Measurements from ENCODE around the gene BTN2A1.
A peak's percentile ranks its signal among the peaks of the same experiment; 100 is the strongest.
"Not testable (repeated sequence)": the region's sequence is repeated elsewhere in the genome, so short reads cannot be mapped to it uniquely, and the experiment has no call there.

The BTN2A1 gene

DNA sequence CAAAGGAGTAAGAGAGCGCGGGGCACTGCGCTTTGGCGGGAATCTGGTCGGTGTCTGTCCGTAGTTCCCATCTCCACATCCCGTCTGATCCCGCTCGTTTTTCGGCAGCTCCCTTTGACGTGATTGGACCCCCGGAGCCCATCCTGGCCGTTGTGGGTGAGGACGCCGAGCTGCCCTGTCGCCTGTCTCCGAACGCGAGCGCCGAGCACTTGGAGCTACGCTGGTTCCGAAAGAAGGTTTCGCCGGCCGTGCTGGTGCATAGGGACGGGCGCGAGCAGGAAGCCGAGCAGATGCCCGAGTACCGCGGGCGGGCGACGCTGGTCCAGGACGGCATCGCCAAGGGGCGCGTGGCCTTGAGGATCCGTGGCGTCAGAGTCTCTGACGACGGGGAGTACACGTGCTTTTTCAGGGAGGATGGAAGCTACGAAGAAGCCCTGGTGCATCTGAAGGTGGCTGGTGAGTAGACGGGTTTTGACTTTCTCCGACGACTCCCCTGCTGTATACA lies 43.8 kb downstream of the BTN2A1 start:
- H3K27ac ChIP-seq = no peak overlapping the region
- peak overlapping the region in 5 of 11 experiments; percentile 8 to 64 (median 54); a peak in 2 of 22 replicates for H3K4me2 ChIP-seq
- peaks cover 0 to 4% (median 0%) of the 10 kb centered on the region in 11 experiments; a peak in 3 of 22 replicates for H3K9me3 ChIP-seq (replicated peaks in 1 of 11)
- no peak overlapping the region for H3K4me3 ChIP-seq
- H3K36me3 ChIP-seq = no peaks in the 10 kb centered on the region
- peaks cover 12 to 25% (median 20%) of the 10 kb centered on the region in 10 experiments for H3K4me1 ChIP-seq
- H4K20me1 ChIP-seq = no peaks in the 10 kb centered on the region
- H3K9ac ChIP-seq = no peak overlapping the region
- TF ChIP-seq Cebpa-rat (IDR thresholded peaks at IDR 0.05) = no peak
- H3K27me3 ChIP-seq = no peaks in the 10 kb centered on the region

DNA sequence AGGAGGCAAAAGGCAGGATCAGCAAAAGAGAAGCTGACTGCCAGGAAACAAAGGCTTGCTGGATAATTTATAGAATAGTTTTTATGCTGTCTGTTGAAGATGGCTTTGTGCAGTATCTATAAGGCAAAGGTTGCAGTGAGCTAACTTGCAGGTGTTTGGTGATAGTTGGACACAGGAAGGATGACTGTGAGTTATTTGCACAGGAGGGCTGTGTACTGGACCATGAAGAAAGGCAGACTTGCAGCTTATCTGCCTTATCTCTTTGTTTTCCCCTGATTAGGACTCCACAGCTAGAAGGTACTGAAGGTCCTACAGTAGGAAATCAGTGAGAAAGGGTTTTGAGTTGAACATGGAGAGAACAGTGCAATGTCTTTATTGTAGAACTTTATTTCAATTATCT lies 44.4 kb downstream of the BTN2A1 start:
- Histone ChIP-seq H3K27me3 (no peaks in the 10 kb centered on the region), H3K4me3 (no peak overlapping the region)

DNA sequence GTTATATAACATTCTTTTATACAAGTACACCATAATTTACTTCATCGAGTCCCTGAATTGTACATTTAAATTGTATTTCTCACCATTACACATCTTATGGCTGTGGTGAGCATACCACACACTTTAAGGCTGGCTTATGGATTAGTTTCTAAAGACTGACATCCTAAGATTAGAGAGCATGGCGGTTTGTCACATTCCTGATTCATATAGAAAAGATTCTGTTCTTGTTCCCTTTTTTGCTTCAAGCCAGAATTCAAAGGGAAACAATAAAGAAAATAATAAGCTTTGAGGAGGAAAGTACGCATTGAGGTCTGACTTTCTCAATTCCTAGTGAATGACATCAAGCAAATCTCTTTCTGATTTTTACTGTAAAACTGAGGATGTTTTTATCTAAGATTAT lies 44.9 kb downstream of the BTN2A1 start:
- TF ChIP-seq Cebpa-rat (IDR thresholded peaks at IDR 0.05) = no peak
- Histone ChIP-seq H3K9me3 (replicated peaks in 1 of 11) (peaks cover 0 to 4% (median 0%) of the 10 kb centered on the region in 11 experiments; a peak in 3 of 22 replicates), H3K4me3 (no peak overlapping the region), H3K36me3 (no peaks in the 10 kb centered on the region), H3K27me3 (no peaks in the 10 kb centered on the region), H3K9ac (no peak overlapping the region), H3K4me2 (peak overlapping the region in 8 of 11 experiments; percentile 12 to 67 (median 52); a peak in 9 of 22 replicates), H3K27ac (no peak overlapping the region), H4K20me1 (no peaks in the 10 kb centered on the region), H3K4me1 (peaks cover 7 to 22% (median 18%) of the 10 kb centered on the region in 10 experiments)

More for the DNA sequence above, 44.4 kb downstream of the BTN2A1 start:
- no peaks in the 10 kb centered on the region for H4K20me1 ChIP-seq
- no peak overlapping the region for H3K27ac ChIP-seq
- peak overlapping the region in 10 of 11 experiments; percentile 12 to 67 (median 45); a peak in 15 of 22 replicates for H3K4me2 ChIP-seq
- peaks cover 11 to 25% (median 19%) of the 10 kb centered on the region in 10 experiments for H3K4me1 ChIP-seq
- H3K36me3 ChIP-seq = no peaks in the 10 kb centered on the region
- peaks cover 0 to 4% (median 0%) of the 10 kb centered on the region in 11 experiments; a peak in 3 of 22 replicates for H3K9me3 ChIP-seq (replicated peaks in 1 of 11)
- H3K9ac ChIP-seq = no peak overlapping the region
- no peak for TF ChIP-seq Cebpa-rat (IDR thresholded peaks at IDR 0.05)

DNA sequence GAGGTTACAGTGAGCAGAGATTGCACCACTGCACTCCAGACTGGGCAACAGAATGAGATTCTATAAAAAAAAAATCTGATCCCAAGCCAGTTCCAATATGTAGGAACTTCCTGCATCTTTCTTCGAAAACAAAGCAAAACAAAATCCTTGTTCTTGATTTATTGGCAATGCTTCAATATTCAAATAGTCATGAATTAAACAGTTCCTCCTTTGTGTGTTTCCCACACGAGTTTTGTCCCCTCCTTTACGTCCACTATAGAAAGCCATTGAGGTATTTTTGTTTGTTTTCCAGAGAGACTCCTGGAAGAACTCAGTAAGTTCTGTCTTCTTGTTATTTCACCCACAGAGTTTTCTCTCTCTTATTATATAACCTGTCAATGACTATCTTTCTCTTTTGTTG lies 49.9 kb downstream of the BTN2A1 start:
- Histone ChIP-seq H4K20me1 (no peaks in the 10 kb centered on the region), H3K9me3 (replicated peaks in 1 of 11) (no peaks in the 10 kb centered on the region), H3K36me3 (no peaks in the 10 kb centered on the region), H3K4me2 (no peak overlapping the region), H3K9ac (no peak overlapping the region), H3K4me1 (peaks cover 0 to 5% (median 2%) of the 10 kb centered on the region in 10 experiments; a peak in 7 of 20 replicates), H3K27me3 (no peaks in the 10 kb centered on the region), H3K4me3 (no peak overlapping the region), H3K27ac (no peak overlapping the region)
- no peak for TF ChIP-seq Cebpa-rat (IDR thresholded peaks at IDR 0.05)

- not testable (repeated sequence) for H3K9me3 ChIP-seq (replicated peaks in 1 of 11); H3K27me3 ChIP-seq; H3K27ac ChIP-seq; H4K20me1 ChIP-seq; H3K4me1 ChIP-seq; H3K9ac ChIP-seq; H3K36me3 ChIP-seq; H3K4me2 ChIP-seq; H3K4me3 ChIP-seq
Measured at GRCh38 chr6:26511033-26511432, 53.3 kb downstream of the BTN2A1 start.

DNA sequence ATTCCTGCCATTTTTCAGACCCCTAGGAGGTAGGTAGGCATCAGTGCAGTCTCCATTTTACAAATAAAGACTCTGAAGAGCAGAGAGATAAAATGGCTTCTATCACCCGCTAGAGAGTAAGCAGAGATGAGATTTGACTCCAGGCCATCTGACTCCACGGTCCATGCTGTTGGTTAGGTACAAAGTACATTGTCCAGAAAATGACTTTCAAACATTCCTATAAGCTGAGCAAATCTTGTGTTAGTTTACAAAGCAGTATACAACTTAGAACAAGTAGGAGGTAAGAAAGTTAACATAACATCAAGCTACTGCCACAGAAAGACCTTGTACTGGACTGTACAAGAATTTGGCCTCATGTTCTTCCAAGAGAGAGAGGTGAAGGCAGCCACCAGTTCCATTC lies 57.2 kb downstream of the BTN2A1 start:
- Histone ChIP-seq H3K4me2 (no peak overlapping the region), H3K9me3 (replicated peaks in 1 of 11) (no peaks in the 10 kb centered on the region), H3K27ac (no peak overlapping the region), H3K9ac (no peak overlapping the region), H3K36me3 (no peaks in the 10 kb centered on the region), H3K4me1 (peaks cover 0 to 3% (median 1%) of the 10 kb centered on the region in 10 experiments; a peak in 11 of 20 replicates), H4K20me1 (no peaks in the 10 kb centered on the region), H3K27me3 (no peaks in the 10 kb centered on the region), H3K4me3 (no peak overlapping the region)
- no peak for TF ChIP-seq Cebpa-rat (IDR thresholded peaks at IDR 0.05)

- TF ChIP-seq Cebpa-rat (IDR thresholded peaks at IDR 0.05) = no peak
- Histone ChIP-seq H3K4me3 (no peak overlapping the region), H3K27ac (no peak overlapping the region), H3K9me3 (replicated peaks in 1 of 11) (no peaks in the 10 kb centered on the region), H3K27me3 (no peaks in the 10 kb centered on the region), H4K20me1 (no peaks in the 10 kb centered on the region), H3K36me3 (no peaks in the 10 kb centered on the region), H3K4me1 (peaks cover 6 to 10% (median 7%) of the 10 kb centered on the region in 10 experiments; a peak in 15 of 20 replicates), H3K4me2 (no peak overlapping the region), H3K9ac (no peak overlapping the region)
Measured at GRCh38 chr6:26516481-26517427, 59.0 kb downstream of the BTN2A1 start.

Measured in BLaER1 treated with 17β-estradiol and CSF1 and Interleukin-3, amounts not matched to agents 10 nM and 100 nM (cell line).